Stimulated activated CD4-positive, alpha-beta T cell treated with anti-CD3 and anti-CD28 coated beads, Interleukin-2, amount 100 ng/mL, for 24 hours (primary cell): ENCODE data around the gene OLFML2B.
A peak's percentile ranks its signal among the peaks of the same experiment; 100 is the strongest.
"Not testable (repeated sequence)": the region's sequence is repeated elsewhere in the genome, so short reads cannot be mapped to it uniquely, and the experiment has no call there.

Source experiments
- DNase-seq, 2 donors: peaks; one replicate each; pipeline ENCODE4 v3.0.0-alpha.2; 2020

Gene OLFML2B

DNA sequence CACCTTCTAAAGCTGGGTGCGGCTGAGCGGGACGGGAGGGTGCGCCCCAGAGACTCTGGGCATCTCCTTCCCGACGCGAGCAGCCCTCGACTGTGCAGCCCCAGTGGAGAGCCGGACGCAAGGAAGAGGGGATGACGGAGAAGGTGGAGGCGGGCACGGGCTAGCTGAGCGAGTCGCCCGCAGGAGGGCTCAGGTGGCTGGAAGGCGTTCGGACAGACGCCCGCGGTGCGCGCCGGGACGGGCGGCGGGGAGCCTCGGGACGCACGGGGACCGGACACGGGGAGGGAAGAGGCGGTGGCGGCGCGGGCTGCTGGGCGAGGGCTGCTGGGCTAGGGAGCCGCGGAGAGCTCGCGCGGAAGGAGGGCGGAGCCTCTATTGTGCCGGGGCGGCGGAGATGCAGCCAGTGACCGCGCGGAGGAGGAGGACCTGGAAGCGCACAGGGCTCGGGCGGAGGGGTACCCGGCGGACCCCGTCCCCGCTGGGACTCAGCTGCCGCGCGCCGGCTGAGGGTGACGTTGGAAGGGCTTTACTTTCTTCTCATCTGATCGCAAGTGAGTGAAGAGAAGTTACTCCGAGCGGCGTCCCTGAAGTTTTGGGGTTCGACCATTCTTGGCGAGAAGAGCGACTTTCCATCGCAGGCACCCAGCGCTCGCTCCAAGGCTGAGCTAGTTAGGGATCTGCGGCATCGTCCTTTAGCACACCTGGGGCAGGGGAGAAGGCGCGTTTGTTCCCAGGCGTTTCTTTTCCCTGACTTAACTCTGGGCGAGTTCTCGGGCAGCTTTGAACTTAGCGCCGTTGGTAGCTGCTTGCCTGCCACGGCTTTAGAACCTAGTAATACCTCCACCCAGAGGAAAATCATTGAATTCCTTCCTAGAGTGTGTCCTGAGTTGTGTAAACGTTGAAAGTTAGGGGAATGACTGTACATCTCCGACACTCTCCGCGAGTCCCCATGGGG, at the start of gene OLFML2B:
TSS of gene OLFML2B (minus strand) at position 323 of the 955 bp plus-strand sequence. CDS start 439 bp downstream, outside the sequence.
- peak; percentile 54 to 73 for DNase-seq

DNA sequence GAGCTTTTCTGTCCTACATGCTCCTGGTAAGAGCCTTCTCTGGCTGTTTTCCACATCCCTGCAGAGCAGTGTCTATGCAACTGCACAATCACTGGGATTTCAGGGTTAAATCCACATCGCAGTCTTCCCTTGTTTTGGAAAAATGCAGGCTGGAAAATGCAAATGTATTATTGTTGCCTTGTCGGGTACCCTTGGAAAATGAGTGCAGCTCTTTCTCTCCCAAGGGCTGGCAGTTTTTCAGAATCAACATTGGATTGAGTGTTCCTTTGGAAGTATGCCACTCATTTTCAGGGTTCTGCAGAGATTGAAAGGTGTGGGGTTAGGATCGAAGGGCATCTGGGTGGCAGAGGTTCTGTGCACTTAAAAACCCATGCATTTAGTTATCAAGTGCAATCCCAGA, 49.1 kb upstream of the OLFML2B start:
- DNase-seq, result no peak

DNA sequence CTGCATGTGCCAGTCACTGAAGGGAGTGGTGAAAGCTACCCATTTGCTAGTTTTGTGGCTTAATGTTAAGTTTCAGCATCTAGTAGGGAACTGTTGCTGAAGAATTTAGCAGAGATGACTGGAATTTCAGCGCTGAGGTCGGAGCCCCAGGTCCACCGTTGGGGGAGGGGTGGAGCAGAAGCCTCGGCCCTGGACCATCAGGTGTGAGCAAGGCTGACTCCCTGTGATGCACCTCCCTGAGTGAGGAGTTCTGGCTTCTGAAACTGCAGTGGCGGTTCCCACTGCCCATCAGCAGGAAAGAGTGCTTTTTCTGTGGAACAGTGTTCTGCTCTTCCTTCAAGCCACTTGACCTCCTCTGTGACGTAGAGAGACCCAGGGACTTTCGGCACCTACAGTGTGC, 47.2 kb upstream of the OLFML2B start:
- no peak for DNase-seq

DNA sequence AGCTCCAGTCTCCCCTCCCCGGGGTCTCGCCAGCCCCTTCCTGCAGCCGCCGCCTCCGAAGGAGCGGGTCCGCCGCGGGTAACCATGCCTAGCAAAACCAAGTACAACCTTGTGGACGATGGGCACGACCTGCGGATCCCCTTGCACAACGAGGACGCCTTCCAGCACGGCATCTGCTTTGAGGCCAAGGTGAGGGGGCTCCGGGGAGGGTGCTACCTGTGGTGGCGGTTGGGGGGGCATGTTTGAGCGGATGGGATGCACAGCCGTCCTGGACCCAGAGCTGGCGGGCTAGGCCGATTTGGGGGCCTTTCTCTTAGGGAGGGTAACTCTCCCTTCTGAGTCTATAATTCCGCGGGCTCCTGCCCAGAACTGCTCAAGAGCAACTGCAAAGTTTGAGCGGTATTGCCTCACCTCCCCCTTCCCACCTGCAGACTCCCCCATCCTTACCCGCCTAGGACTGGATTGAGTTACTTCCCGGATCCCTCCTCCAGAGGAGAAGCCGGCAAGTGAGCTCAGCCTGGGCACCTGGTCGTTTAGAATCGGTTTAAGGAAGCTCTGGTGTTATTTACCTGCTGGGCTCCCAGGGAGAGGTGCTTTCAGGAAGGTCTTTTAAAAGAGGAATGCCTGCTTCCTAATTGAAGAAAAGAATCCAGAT, 46.6 kb upstream of the OLFML2B start:
- peak in 1 of 2 donors; percentile 24 for DNase-seq

DNA sequence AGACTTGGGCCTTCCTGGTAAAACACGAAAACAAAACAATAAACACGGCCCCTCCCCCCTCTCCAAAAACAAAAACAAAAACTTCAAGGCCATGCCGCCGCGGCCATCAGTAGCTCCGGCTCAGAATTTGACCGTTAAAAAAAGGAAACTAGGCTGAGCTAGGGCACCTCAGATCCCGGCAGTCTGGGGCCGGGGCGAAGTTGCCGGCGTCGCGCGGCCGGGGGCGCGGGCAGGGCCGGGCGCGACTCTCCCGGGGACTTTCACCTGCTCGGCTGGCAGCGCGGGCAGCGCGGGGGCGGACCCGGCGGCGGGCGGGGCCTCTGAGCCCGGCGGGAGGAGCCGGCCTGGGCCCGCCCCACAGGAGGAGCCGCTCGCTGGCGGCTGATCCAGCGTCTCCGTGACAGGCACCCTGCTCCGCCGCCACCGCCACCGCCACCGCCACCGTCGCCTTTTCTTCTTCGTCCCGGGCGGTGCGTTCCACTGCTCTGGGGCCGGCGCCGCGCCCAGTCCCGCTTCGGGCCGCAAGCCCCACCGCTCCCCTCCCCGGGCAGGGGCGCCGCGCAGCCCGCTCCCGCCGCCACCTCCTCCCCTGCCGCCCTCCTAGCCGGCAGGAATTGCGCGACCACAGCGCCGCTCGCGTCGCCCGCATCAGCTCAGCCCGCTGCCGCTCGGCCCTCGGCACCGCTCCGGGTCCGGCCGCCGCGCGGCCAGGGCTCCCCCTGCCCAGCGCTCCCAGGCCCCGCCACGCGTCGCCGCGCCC, 45.8 kb upstream of the OLFML2B start, which contains the start of gene NOS1AP:
TSS of gene NOS1AP (plus strand) at position 358 of the 760 bp plus-strand sequence. CDS start 487 bp downstream, outside the sequence.
- DNase-seq, result peak; percentile 77 to 85

DNA sequence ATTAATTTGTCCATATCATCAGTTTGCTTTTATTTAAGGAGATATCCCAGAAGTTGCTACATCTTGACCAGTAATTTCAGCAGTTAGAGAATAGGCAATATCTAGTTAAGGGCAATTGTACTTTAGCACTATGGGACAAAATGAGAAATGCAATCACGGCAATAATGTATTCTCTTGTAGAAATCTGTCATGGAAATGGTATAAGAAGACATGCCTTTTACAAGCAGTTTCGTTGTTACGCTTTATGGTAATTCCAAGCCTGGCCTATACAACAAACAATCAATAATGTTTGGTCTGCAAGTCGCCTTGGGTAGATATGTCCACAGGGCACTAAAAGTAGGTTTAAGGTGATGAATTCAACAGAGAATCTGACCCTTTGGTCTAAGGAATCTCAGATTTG, 44.6 kb upstream of the OLFML2B start:
- DNase-seq, result no peak

DNA sequence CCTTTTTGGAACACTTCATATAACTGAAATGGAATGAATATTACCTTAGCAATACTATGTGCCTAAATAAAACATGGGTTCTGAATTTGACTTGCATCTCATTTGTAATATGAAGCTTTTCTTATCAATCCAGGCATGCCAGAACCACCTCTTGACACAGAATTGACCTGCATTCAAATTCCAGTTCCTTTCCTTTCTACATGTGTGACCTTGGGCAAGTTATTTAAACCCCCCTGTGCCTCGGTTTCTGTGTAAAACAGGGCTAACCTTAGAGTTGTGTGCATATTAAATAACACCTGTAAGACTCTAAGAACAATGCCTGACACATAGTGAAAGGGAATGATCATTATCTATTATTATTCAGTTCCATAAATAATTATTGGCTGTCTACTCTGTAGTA, 43.8 kb upstream of the OLFML2B start:
- no peak for DNase-seq

DNA sequence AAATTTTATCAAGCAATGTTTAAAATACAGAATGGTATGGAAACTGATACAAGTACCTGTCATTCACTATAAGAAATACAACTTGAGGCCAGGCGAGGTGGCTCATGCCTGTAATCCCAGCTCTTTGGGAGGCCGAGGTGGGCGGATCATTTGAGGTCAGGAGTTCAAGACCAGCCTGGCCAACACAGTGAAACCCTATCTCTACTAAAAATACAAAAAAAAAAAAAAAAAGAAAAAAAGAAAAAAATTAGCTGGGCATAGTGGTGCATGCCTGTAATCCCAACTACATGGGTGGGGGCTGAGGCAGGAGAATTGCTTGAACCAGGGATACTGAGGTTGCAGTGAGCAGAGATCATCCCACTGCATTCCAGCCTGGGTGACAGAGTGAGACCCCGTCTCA, 43.2 kb upstream of the OLFML2B start:
- DNase-seq, result not testable (repeated sequence)

DNA sequence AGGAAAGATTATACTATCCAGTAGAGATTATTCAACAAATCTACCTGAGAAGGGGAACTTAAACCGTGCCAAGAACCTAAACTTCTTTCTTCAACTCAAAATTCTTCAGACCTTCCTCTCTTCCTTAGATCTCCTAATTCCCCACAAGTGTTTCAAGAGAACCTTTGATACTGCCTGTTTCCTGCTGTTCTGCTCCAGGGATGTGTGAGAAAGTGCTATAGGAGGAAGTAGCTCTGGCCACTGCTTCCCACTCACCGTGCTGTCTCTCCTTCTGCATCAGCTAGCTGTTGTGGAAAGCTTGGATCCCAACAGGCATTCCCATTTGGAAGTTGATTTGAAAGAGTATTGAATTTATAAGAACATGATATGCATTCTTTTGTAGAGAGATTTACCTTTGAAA, 41.3 kb upstream of the OLFML2B start:
- DNase-seq, result no peak

DNA sequence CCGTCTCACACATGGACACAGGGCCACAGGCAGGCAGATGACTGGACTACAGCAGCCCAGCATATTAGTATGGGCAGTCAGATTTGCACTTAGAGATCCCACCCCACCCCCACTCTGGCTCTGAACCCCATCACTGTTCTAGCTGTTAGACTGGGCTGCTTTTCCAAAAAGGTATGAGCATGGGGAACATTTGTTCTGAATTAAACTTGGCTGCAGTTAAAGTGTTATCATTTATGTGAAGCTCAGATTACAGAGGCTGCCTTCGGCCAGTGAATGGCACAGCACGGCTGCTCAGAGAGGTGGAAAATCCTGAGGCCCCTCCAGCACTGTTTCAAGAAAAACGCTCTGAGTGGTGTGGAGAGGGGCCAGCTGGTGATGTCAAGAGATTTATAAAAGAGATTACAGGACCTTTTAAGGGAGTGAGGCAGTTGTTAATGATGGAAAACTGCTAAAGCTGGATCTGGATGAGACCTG, 38.9 kb upstream of the OLFML2B start:
- no peak for DNase-seq

DNA sequence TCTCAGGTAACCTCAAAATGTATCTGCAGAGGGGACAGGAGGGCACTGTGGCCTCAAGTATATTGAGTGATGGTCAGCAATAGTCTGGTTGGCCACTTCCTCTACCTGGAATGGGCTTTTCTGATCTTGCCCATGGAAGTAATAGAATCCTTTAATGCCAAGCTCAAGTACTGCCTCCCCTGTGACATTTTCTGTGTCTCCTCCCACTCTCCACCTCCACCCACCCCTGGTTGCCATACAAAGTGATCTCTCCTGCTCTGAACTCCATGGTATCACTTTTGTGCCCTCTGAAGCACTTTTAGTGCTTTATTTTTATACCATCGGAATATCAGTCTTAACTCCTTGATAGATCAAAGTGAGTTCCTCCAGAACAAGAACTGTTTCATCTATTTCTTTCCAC, 36.6 kb upstream of the OLFML2B start:
- no peak for DNase-seq

DNA sequence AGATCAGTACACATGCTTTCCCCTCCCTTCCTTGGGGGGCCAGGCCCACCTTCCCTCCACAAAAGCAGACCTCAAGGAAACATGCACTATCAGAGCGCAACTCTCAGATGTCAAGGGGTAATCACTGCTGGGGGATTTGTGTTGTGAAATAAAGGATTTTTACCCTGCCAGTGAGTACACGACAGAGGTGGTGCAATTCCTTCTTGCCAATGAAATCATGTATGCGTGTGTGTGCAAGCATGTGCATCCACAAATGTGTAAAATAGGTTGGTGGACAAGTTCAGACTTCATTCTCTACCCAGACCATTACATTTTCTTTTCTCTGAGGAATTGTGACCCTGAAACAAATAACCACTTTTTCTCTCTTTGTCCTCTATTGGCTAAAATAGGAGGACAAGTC, 36.1 kb upstream of the OLFML2B start:
- no peak for DNase-seq

DNA sequence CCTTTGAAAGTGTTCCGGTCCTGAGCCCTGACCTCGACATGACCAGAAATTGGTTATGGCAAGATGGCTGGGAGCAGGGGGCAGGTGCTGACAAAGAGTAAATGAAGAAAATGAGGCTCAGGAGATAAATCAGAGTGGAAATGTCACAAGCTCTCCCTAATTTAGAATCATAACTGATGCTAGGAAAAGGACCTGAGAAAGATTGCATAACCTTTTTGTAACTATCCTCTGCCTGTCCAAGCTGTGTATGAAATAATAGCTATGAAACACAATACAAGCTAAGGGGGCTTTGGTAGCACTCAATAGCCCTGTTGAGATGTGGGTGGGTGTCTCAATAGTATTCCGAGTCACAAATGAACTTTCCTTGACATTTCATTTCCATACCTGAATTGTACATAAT, 32.9 kb upstream of the OLFML2B start:
- DNase-seq, result no peak

DNA sequence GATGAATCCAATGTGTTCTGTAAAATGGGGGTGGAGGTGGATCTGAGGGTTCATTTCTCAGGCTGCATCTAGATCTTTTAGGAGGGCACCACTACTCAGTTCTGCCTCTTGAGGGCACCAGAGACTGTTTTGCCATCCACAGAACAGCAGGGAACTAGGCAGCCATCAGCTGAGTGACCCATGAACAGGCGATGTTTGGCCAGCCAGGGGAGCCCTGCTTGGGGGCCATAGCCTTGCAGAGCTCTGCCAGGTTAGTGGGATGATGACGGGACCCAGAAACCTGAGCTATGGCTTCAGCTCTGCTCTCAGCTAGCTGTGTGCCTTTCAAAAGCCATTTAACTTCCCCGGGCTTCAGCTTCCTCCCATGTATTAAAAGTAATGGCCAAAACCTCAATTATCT, 32.4 kb upstream of the OLFML2B start:
- peak; percentile 50 to 57 for DNase-seq

DNA sequence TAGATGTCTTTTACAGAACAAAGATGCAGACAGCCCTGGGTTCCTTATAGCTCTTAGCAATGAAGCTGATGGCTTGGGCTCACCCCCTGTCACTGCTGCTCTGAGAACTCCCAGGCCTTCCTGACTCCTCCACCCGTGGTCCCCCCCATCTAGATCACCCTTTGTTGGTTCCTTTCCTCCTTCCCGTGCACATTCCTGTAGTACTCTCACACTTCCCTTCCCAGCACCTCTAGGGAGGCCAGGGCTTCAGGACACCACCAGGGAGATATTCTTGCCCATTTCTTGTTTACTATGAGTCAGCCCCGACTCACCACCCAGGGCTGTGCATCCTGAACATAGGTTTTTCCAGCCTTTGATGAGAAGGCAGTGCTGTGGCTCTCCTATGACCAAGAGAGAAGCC, 31.4 kb upstream of the OLFML2B start:
- DNase-seq, result no peak

DNA sequence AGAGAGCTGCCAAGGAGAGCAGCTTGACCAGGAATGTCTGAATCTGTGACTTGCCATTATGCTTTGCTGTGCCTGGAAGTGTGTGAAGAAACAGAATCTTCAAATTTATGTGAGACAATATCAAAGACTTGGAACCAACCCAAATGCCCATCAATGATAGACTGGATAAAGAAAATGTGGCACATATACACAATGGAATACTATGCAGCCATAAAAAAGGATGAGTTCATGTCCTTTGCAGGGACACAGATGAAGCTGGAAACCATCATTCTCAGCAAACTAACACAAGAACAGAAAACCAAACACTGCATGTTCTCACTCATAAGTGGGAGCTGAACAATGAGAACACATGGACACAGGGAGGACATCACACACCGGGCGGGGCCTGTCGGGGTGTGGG, 30.3 kb upstream of the OLFML2B start:
- DNase-seq, result not testable (repeated sequence)

DNA sequence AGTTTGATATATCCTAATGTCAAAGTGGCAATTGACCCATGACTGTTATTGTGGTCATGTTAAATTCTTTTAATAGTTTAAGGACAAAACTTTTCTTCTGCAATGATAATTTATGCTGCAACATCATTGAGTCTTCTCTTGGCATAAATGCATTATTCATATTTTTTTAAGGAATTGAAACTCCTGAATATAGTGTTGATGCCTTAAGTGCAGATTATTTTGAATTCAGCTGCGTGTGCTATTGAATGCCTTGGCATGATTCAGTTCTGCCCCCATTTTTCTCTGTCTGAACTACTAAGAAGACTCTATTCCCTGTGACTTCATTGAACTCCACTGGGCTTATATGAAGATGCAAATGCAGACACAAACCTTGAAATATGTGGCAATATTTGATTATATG, 23.3 kb upstream of the OLFML2B start:
- DNase-seq, result no peak

DNA sequence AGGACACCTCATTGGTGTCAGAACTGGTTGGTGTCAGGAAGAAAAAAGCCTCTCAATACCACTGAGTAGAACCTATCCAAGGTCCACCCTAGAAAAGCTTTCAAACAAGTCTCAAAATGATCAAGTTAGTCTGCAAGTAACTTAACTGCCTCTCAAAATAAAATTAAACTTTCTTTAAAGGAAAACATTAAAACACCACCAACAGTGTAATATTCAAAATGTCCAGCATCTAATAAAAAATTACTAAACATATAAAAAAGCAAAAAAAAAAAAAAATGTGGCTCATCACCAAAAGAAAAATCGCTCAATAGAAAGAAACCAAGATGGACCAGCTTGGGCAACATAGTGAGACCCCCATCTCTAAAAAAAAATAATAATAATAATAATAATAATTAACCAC, 18.7 kb upstream of the OLFML2B start:
- no peak for DNase-seq

DNA sequence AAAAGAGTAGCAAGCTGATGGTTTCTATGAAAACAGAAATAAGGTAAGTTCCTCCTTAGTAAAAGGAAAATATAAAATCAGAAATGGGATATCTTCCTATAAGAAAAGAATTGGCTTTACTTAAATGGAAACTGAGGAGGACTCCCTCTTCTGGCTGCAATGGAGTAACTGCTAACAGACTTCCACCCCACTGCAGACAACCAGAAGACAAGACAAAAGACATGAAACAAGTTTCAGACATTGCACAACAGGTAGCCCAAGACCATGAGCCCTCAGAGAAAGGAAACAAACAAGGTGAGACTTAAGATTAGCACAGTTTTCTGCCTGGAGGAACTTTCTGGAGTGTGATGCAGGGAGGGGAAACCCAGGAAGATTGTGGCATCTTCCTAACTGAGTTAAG, 17.0 kb upstream of the OLFML2B start:
- no peak for DNase-seq

DNA sequence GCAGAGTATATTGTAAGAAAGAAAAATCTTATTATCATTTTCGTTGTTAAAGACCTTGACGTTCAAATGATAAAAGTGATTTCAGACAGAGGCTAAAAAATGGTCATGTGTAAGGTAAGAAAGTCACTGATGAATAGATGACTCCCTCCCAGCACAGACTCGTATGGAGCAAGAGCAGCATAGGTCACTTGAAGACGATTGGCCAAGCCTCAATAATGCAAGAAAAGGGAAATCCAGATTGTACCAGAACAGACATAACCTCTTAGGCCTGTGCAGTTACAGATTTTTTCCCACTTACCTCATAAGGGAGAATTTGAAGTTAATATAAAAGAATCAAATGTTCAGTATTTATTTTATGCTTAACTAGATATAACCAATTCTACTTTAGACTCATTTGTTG, 16.3 kb upstream of the OLFML2B start:
- DNase-seq, result no peak

DNA sequence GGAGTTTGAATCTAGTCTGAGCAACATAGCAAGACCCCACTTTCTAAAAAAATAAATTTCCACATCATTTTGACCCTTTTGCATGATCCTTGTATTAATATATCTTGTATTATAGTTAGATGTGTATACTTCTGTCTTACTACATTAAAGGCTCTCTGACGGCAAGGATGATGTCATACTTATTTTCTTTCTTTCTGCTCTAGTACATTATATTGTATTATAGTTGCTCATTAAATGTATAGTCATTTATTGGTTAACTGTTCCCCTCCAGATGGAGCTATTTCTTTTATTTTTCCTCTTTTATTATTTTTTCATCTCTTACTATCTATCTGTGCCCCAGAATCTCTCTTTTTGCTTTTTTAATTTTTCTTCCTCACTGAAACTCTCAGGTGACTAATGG, 15.0 kb upstream of the OLFML2B start:
- no peak for DNase-seq

DNA sequence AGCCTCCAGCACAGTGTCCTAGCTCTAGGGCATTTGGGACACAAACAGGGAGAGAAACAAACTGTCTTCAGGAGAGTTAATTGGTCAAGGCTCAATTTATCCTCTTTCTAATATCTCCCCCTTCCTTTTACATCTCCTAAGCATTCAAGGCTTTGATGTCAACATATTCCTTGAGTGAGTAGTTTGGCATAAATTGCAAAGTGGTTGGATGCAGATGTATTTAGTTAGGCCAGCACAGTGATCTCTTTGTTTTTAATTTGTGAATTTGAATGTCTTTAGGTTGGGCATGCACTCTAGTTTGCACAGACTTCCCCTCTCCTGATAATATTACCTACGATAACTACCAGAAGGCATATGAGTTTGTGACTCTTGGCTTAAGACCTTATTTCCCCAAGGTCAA, 12.5 kb upstream of the OLFML2B start:
- no peak for DNase-seq

DNA sequence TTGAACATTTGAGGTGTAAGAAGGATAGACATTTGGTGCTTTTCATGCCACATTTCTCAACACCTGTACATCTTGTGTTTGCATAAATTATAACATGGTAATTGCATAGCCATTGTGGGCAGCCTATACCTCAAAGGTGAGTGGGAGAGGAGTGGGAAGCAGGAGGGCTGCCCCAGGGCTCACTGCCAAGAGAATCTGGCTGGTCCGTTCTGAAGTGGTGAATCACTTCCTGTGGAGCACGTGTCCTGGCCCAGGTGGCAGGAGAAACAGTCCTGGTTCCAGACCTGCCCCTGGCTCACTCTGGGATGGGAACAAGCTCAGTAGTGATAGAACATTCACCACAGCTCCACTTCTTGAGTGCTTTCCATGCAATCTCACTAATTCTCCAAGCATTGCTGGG, 11.6 kb upstream of the OLFML2B start:
- DNase-seq, result peak in 1 of 2 donors; percentile 22
